ENCODE results near the gene RINL.

The RINL gene

GRCh38 chr19:38853214-38853613, 24.9 kb downstream of the RINL start:
- no peak for DNase-seq (ENCODE audit: low spot score)
- Histone ChIP-seq H3K36me3 (ENCODE audit: low read depth) (peaks cover 9% of the 10 kb centered on the region), H3K4me3 (ENCODE audit: severe bottlenecking) (peak overlapping the region; percentile 86), H3K9me3 (ENCODE audit: severe bottlenecking) (no peaks in the 10 kb centered on the region), H3K27ac (ENCODE audit: poor library complexity, severe bottlenecking) (peak overlapping the region; percentile 93), H3K4me1 (ENCODE audit: insufficient read depth, poor library complexity, severe bottlenecking) (peaks cover 6% of the 10 kb centered on the region), H3K27me3 (ENCODE audit: insufficient read depth, poor library complexity, severe bottlenecking) (no peaks in the 10 kb centered on the region)
- no peak for ATAC-seq (ENCODE audit: low read depth)
- TF ChIP-seq CTCF (IDR thresholded peaks at IDR 0.05; ENCODE audit: poor library complexity, severe bottlenecking) = no peak

GRCh38 chr19:38852231-38853044, 25.6 kb downstream of the RINL start:
- no peak for DNase-seq (ENCODE audit: low spot score)
- no peak for TF ChIP-seq CTCF (IDR thresholded peaks at IDR 0.05; ENCODE audit: poor library complexity, severe bottlenecking)
- peaks cover 17% of the 10 kb centered on the region for H3K36me3 ChIP-seq (ENCODE audit: low read depth)
- H3K4me1 ChIP-seq (ENCODE audit: insufficient read depth, poor library complexity, severe bottlenecking) = peaks cover 12% of the 10 kb centered on the region
- H3K9me3 ChIP-seq (ENCODE audit: severe bottlenecking) = no peaks in the 10 kb centered on the region
- H3K27me3 ChIP-seq (ENCODE audit: insufficient read depth, poor library complexity, severe bottlenecking) = no peaks in the 10 kb centered on the region
- peak overlapping the region; percentile 93 for H3K27ac ChIP-seq (ENCODE audit: poor library complexity, severe bottlenecking)
- H3K4me3 ChIP-seq (ENCODE audit: severe bottlenecking) = peak overlapping the region; percentile 86
- ATAC-seq (ENCODE audit: low read depth) = no peak

- peaks cover 12% of the 10 kb centered on the region for H3K4me1 ChIP-seq (ENCODE audit: insufficient read depth, poor library complexity, severe bottlenecking)
- peak; percentile 6; the same call in 2 of the 3 replicates for ATAC-seq (ENCODE audit: low read depth)
- no peaks in the 10 kb centered on the region for H3K27me3 ChIP-seq (ENCODE audit: insufficient read depth, poor library complexity, severe bottlenecking)
- H3K36me3 ChIP-seq (ENCODE audit: low read depth) = peaks cover 24% of the 10 kb centered on the region
- no peak for TF ChIP-seq CTCF (IDR thresholded peaks at IDR 0.05; ENCODE audit: poor library complexity, severe bottlenecking)
- peak overlapping the region; percentile 93 for H3K27ac ChIP-seq (ENCODE audit: poor library complexity, severe bottlenecking)
- H3K4me3 ChIP-seq (ENCODE audit: severe bottlenecking) = peak overlapping the region; percentile 86
- peak; percentile 90 for DNase-seq (ENCODE audit: low spot score)
- no peaks in the 10 kb centered on the region for H3K9me3 ChIP-seq (ENCODE audit: severe bottlenecking)
Observed at GRCh38 chr19:38851622-38852230, 26.3 kb downstream of the RINL start.

GRCh38 chr19:38850976-38851621, 27.0 kb downstream of the RINL start:
- Histone ChIP-seq H3K27ac (ENCODE audit: poor library complexity, severe bottlenecking) (peak overlapping the region; percentile 93), H3K27me3 (ENCODE audit: insufficient read depth, poor library complexity, severe bottlenecking) (no peaks in the 10 kb centered on the region), H3K36me3 (ENCODE audit: low read depth) (peaks cover 30% of the 10 kb centered on the region), H3K4me1 (ENCODE audit: insufficient read depth, poor library complexity, severe bottlenecking) (peaks cover 12% of the 10 kb centered on the region), H3K4me3 (ENCODE audit: severe bottlenecking) (peak overlapping the region; percentile 86), H3K9me3 (ENCODE audit: severe bottlenecking) (no peaks in the 10 kb centered on the region)
- no peak for ATAC-seq (ENCODE audit: low read depth)
- TF ChIP-seq CTCF (IDR thresholded peaks at IDR 0.05; ENCODE audit: poor library complexity, severe bottlenecking) = no peak
- no peak for DNase-seq (ENCODE audit: low spot score)
